WERI-Rb-1 (cell line): ENCODE results near the gene INTS14.
"Not testable (repeated sequence)": the region's sequence is repeated elsewhere in the genome, so short reads cannot be mapped to it uniquely, and the experiment has no call there.

Source experiments
- DNase-seq: peaks from one replicate; pipeline ENCODE4 v3.0.0-alpha.2; 2020
- H3K27ac ChIP-seq: fragments of 250-450 bp; sonication (Bioruptor Pico); 2 replicates; pipeline ENCODE4 v1.5.1; 2020; ENCODE audit warnings: mild to moderate bottlenecking, moderate library complexity
- H3K27me3 ChIP-seq: fragments of 250-450 bp; sonication (Bioruptor Pico); 2 replicates; pipeline ENCODE4 v1.5.1; 2021; ENCODE audit warnings: mild to moderate bottlenecking, low read depth, moderate library complexity; ENCODE audit not compliant: insufficient read depth, severe bottlenecking
- H3K36me3 ChIP-seq: fragments of 250-450 bp; sonication (Bioruptor Pico); 2 replicates; pipeline ENCODE4 v1.5.1; 2020; ENCODE audit warnings: mild to moderate bottlenecking, moderate library complexity
- H3K4me3 ChIP-seq: 2 replicates; pipeline ENCODE4 v1.5.1; 2011; ENCODE audit warnings: low read depth, mild to moderate bottlenecking, control low read depth, low read length
- H3K9me3 ChIP-seq: fragments of 250-450 bp; sonication (Bioruptor Pico); 2 replicates; pipeline ENCODE4 v1.5.1; 2021; ENCODE audit warnings: mild to moderate bottlenecking, moderate library complexity; ENCODE audit not compliant: severe bottlenecking
- CTCF ChIP-seq: IDR thresholded peaks from 2 replicates; pipeline ENCODE4 v1.5.1; 2011; ENCODE audit warnings: low read depth, mild to moderate bottlenecking, control low read depth, inconsistent platforms, low read length

Gene INTS14

GRCh38 chr15:65618560-65619109 is 7.7 kb upstream of the INTS14 start:
- no peaks in the 10 kb centered on the region for H3K9me3 ChIP-seq
- no peak overlapping the region for H3K4me3 ChIP-seq
- no peak overlapping the region for H3K27ac ChIP-seq
- DNase-seq = no peak
- H3K36me3 ChIP-seq = no peaks in the 10 kb centered on the region
- H3K27me3 ChIP-seq = peaks cover 34% of the 10 kb centered on the region
- no peak for TF ChIP-seq CTCF

- not testable (repeated sequence) for H3K9me3 ChIP-seq, H3K27ac ChIP-seq, H3K4me3 ChIP-seq, H3K36me3 ChIP-seq, DNase-seq
- peaks cover 18% of the 10 kb centered on the region for H3K27me3 ChIP-seq
Measured at GRCh38 chr15:65615887-65616286, 5.0 kb upstream of the INTS14 start.

GRCh38 chr15:65612949-65613744 is 2.2 kb upstream of the INTS14 start:
- Histone ChIP-seq H3K27me3 (no peaks in the 10 kb centered on the region), H3K27ac (no peak overlapping the region), H3K9me3 (no peaks in the 10 kb centered on the region), H3K36me3 (peaks cover 4% of the 10 kb centered on the region), H3K4me3 (no peak overlapping the region)
- no peak for TF ChIP-seq CTCF
- DNase-seq = no peak

GRCh38 chr15:65612616-65612946 is 1.6 kb upstream of the INTS14 start:
- no peak for DNase-seq
- Histone ChIP-seq H3K36me3 (peaks cover 4% of the 10 kb centered on the region), H3K27me3 (no peaks in the 10 kb centered on the region), H3K27ac (no peak overlapping the region), H3K9me3 (no peaks in the 10 kb centered on the region), H3K4me3 (no peak overlapping the region)
- no peak for TF ChIP-seq CTCF

- Histone ChIP-seq H3K27ac (peak overlapping the region; percentile 80), H3K9me3 (no peaks in the 10 kb centered on the region), H3K36me3 (peaks cover 4% of the 10 kb centered on the region), H3K27me3 (no peaks in the 10 kb centered on the region), H3K4me3 (peak overlapping the region; percentile 81)
- no peak for TF ChIP-seq CTCF
- DNase-seq = peak; percentile 11
Measured at GRCh38 chr15:65611888-65612615, 1.1 kb upstream of the INTS14 start.

- H3K36me3 ChIP-seq = peaks cover 29% of the 10 kb centered on the region
- TF ChIP-seq CTCF = no peak
- no peak overlapping the region for H3K27ac ChIP-seq
- H3K4me3 ChIP-seq = no peak overlapping the region
- no peaks in the 10 kb centered on the region for H3K27me3 ChIP-seq
- no peak for DNase-seq
- H3K9me3 ChIP-seq = no peaks in the 10 kb centered on the region
Measured at GRCh38 chr15:65603559-65603958, 7.4 kb downstream of the INTS14 start.
